Activated gamma-delta T cell treated with Interleukin-2 at 50 U/mL for 16 hours (primary cell): ENCODE results near the gene CNDP1.

ENCODE experiments used
- DNase-seq: peaks from one replicate; pipeline ENCODE4 v3.0.0-alpha.2; 2020

The CNDP1 gene

DNA sequence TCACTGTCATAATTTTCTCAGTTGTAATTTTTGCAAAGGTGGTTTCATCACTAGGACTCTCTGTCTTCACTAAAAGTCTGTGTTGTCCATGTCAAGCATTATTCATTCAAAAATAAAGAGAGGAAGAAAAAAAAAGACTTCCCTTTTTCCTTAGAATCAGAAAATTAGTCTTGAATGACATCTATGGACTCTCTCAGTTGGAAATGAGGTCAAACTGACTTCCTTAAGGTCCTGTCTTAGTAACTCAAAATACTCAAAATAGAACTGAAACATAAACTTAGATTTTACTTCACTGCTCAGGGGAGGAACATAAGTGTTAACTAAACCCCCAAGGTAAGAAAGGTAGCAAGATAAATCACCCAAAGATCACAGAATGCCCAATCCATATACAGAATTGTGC lies 61.1 kb downstream of the CNDP1 start:
- DNase-seq, result no peak

DNA sequence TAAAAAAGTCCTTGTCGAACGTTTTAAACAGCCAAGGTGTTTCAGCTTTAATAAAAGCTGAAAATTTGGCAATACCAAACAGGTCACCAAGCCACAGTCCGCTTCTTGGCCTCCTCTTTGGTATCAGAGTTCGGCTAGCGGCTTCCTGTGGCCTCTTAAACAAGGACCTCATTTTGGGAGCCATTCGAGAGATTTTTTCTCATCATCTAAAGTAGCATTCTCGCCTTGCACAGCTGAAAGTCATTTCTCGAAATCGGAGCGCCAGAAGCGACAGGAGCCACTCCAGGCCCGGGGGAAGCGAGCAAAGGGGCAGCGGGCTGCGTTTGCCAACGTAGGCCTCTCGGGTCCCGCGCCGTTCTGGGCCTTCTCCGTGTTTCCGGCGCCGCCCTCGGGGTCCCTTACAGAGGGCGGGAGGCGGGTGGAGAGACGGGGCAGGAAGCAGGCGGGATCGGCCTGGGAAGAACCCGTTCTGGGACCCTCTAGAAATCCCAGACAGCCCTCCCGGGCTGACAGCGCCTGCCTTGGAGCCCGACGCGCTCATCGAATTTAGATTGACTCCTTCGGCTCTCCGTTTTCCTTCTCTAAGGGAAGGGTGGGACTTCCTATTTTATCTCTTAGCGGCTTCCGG lies 62.8 kb downstream of the CNDP1 start:
- DNase-seq, result peak; percentile 61

GRCh38 chr18:74597662-74598349 lies 63.5 kb downstream of the CNDP1 start, which contains the start of gene ZNF407:
Gene ZNF407, plus strand, starts transcription at chr18:74597870. Its CDS starts 33,150 bp downstream, at chr18:74631020.
- peak; percentile 84 for DNase-seq

GRCh38 chr18:74598350-74599001 lies 64.2 kb downstream of the CNDP1 start:
- peak; percentile 72 for DNase-seq

DNA sequence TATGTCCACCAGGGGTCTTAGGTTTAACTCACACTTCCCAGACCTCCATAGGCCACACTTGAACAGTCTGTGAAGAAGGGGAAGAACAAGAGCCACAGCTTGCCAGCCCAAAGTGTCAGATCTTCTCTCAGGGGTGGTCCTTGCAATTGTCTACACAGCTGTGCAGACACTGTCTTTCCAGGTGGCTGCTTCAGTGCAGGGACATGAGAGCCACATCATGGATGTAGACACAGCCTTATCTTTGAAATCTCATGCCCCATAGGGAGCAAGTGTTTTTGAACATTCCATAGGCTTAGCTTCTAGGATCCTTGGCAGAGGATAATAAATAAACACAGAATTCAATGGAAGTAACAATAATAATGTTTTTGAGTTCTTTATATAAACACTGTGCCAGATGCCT lies 70.1 kb downstream of the CNDP1 start:
- no peak for DNase-seq

DNA sequence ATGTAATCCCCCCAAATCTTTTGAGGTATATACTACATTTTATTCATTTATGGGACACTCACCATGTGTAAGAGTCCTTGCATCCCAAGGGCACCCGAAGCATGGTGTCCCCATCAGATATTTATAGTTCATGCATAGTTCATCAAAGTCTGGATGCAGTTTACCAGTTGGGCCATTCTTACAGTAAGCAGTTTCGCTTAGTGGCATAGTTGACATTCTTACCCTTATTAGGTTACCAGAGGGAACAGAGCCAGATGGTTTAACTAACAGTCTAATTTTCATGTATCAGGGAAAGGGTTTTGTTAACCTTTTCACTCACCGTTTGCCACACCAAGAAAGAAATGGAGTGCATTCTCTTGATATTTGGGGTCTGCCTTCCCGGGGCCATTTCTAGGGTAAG lies 70.5 kb downstream of the CNDP1 start:
- no peak for DNase-seq

- no peak for DNase-seq
Measured at GRCh38 chr18:74608681-74609080, 74.4 kb downstream of the CNDP1 start.

DNA sequence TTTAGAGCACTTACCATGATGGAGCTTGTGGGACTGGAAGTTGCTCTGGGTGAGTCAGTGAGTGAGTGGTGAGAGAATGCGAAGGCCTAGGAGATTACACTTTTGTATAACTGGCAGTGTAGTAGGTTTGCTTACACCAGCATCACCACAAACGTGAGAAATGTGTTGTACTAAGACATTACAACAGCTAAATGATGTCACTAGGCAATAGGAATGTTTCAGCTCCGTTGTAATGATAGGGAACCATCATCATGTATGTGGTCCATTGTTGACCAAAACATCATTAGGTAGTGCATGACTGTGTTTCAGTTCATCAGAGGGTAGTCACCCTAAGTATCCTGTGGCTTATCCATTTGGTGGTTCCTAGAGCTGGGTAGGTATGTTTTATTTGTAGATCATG lies 75.2 kb downstream of the CNDP1 start:
- no peak for DNase-seq

DNA sequence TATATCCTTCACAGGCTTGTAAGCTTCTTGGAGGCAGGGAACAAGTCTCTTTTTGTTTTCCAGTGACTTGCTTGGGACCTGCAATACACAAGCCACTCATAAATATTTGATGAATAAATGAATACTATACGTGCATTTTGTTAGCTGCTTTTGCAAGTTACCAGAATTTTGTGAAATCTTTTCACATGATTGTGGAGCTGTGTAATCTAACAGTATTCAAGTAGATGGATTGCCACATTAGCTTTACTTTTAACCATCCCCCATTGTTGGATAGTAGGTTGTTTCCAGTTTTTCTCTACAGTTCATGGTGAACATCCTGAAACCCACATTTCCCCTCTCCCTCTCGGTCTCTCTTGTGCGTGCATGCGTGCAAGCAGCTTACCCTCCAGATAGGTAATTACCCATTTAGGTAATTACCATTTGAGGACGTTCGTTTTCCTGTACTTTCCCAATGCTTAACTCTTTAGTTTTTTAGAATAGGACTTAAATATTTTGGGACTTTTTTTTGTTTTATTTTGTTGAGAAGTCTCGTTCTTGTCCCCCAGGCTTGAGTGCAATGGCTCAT lies 75.8 kb downstream of the CNDP1 start:
- DNase-seq, result no peak

- no peak for DNase-seq
Measured at GRCh38 chr18:74610860-74611259, 76.6 kb downstream of the CNDP1 start.

- DNase-seq, result no peak
Measured at GRCh38 chr18:74611765-74612164, 77.5 kb downstream of the CNDP1 start.

DNA sequence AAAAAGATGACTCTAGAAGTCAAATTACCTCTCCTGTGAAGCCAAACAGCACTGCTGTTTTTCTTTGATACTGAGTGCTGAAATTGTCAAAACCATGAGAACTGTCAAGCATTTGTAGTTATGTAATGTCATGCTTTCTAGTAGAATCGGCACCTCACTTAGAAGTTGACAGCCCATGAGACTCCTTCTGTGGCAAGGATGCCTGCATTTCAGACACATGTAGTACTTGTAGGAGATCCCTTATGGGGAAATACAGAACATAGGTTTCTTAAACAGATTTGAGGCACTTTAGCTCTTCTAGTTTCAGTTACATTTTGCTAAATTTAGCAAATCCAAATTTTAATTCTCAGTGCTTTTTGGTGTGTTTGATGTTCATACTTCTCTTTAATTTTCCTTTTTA lies 79.1 kb downstream of the CNDP1 start:
- no peak for DNase-seq

GRCh38 chr18:74616494-74616893 lies 82.2 kb downstream of the CNDP1 start:
- DNase-seq, result no peak

GRCh38 chr18:74617486-74617885 lies 83.2 kb downstream of the CNDP1 start:
- DNase-seq, result no peak

DNA sequence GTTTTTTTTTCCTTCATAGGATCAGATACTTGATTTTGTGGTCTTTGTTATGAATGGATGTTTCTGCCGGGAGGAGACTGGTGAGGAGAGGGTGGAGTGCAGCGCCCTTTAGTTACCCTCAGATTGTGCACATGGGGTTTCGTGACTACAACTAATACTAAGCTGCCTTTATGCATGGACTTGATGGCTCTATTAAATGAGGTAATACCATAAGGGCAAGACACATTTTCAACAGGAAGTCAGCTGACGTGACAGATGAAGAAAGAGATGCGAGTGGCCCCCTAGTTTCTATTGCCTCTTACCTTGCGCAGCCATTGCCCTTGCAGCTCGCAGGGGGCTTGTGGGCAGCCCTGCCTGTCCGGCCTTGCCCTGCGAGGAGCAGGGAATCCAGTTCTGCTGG lies 87.8 kb downstream of the CNDP1 start:
- DNase-seq, result no peak

DNA sequence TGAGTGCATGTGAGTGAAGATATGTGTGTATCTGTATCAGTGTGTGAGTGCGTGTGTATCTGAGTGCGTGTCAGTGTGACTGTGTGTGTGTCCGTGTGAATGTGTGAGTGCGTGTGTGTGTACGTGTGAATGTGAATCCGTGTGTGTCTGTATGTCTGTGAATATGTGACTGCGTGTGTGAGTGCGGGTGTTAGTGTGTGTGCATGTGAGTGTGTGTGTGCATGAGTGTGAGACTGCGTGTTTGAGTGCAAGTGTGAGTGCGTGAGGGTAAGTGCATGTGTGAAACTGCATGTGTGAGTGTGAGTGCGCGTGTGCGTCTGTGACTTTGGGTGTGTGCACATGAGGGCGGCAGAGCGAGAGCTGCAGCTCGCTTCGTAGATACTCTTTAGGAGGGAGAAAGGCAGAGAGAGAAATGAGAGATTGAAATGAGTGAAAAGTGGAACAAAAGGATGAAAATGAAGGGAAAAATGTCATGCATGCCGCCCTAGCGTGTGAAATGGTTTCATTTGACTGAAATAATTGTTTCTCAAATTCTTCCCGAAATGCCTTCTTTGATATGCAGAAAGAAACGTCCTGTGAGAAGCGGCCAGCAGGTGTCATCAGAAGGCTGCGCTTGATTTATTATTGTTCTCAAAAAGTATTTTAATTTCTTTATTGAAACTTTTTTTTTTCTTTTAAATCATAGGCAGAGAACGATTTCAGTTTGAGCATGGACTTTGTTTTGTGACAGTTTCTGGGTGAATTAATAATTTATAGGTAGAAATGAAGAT lies 88.9 kb downstream of the CNDP1 start:
- peak; percentile 25 for DNase-seq

DNA sequence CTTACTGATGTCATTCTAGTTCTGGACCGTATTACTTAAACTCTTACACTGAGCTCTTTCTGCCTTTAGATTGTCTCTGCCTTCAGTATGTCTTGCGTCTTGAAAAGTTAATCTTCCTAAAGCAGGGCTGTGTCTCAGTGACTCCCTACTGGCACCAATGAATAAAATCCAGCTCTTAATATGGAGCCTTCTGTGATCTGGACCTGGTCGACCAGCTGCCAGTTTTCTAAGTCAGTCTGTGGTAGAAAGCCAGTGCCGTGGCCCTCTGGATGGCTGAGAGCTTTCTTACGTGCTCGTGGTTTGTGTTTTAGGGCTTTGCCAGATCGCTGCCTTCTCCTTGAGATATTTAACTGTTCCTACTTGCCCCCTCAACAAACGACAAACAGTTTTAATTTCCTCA lies 90.2 kb downstream of the CNDP1 start:
- DNase-seq, result no peak

DNA sequence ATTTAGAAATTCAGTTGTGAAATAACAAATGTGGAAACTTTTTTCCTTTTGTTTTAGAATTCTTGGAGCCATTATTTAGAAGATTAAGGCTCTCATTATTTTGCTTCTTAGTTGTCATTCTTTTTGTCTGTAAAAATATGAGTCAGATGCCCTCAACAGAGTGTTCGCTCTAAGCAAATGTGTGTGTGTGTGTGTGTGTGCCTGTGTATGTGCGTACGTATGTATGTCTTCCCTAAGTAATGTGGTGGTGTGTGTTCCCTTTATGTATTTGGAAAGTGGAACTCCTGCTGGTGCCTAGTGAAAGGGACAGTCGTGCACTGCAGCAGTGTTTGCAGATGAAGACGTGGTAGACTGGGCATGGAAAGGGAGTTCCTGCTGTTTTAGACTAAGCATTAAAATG lies 90.9 kb downstream of the CNDP1 start:
- DNase-seq, result no peak

DNA sequence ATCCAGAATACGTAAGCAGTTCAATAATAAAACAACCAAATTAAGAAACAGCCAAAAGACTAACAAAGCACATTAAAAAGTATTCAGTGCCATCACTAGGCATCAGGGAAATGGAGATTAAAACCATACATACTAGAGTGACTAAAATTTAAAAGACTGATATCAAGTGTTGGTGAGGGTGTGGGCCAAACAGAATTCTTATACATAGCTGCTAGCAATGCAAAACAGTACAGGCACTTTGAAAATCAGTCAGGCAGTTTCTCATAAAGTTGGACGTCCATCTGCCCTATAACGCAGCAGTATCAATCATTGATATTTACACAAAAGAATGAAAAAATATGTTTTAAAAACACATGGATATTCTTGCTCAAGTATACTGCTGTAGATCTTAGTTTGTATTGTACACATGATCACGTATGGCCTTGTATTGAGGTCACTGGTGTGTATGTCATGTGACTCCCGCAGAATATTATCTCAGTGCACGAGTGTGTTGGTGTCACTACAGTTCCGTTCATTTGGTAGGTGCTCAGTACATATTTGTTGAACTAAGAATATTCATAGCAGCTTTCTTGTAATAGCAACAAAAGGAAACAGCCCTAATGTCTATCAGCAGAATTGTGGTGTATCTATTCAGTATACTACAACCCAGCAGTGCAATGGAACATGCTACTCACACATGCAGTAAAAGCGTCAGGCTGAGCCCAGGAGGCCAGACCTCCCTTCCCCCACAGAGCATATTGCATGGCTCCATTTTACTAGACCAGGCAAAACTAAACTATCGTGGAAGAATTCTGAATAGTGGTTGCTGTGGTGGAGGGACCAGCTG lies 92.0 kb downstream of the CNDP1 start:
- DNase-seq, result no peak

- no peak for DNase-seq
Measured at GRCh38 chr18:74630804-74631203, 96.5 kb downstream of the CNDP1 start.

DNA sequence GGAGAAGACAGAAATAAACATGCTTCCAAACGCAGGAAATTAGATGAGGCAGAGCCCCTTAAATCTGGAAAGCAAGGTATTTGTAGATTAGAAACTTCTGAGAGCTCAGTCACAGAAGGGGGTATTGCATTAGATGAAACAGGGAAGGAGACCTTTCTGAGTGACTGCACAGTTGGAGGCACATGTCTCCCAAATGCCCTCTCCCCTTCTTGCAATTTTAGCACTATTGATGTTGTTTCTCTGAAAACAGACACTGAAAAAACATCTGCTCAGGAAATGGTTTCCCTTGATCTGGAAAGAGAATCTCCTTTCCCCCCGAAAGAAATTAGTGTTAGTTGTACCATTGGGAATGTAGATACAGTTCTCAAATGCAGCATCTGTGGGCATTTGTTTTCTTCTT lies 96.9 kb downstream of the CNDP1 start:
- no peak for DNase-seq

GRCh38 chr18:74631623-74632350 lies 97.5 kb downstream of the CNDP1 start:
- peak; percentile 5 for DNase-seq
